HG03469 (cell line): Measurements from ENCODE around the gene IDUA.
"Not testable (repeated sequence)": the region's sequence is repeated elsewhere in the genome, so short reads cannot be mapped to it uniquely, and the experiment has no call there.

Experiments
- ATAC-seq: cut with Tn5 transposase; IDR thresholded peaks from one replicate; pipeline ENCODE4 v1.9.1; 2021; ENCODE audit warnings: mild to moderate bottlenecking, moderate library complexity, moderate number of reproducible peaks; ENCODE audit not compliant: unreplicated experiment

Gene IDUA

DNA sequence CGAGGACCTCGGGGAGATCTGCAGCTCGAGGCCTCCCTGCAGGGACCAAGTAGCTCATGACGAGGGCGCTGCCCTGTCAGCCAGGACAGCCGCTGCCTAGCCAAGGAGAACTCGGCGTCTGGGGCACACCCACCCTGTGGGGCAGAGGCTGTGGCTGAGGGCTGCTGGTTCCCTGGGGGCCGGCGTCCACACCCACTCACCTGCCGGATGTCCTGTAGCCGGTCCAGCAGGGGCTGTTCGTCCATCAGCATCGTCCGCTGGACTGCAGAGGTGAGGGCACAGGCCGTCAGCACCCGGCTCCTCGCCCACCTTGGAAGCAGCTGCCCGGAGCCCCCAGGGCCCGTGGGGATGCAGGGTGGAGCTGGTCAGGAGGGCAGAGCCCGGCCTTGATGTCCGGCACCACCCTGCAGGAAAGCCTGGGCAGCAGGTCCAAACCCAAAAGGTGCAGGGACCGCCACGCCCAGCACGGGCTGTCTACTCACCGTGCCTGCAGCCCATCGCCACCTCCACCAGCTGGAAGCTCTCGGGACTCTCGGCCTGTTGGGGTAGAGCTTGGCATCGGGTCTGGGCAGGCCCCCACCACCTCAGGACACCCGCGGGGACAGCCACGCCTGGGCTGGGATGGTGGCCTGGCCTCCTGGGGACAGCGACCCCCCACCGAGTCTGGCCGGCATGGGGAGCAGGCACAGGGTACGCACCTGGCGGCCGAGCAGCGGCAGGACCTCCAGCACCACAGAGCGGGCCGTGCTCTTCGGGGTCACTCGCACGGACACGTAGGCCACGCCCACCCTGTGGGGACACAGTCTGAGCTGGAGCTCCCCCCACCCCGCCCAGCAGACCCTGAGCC lies 20.4 kb upstream of the IDUA start:
- ATAC-seq: no peak

DNA sequence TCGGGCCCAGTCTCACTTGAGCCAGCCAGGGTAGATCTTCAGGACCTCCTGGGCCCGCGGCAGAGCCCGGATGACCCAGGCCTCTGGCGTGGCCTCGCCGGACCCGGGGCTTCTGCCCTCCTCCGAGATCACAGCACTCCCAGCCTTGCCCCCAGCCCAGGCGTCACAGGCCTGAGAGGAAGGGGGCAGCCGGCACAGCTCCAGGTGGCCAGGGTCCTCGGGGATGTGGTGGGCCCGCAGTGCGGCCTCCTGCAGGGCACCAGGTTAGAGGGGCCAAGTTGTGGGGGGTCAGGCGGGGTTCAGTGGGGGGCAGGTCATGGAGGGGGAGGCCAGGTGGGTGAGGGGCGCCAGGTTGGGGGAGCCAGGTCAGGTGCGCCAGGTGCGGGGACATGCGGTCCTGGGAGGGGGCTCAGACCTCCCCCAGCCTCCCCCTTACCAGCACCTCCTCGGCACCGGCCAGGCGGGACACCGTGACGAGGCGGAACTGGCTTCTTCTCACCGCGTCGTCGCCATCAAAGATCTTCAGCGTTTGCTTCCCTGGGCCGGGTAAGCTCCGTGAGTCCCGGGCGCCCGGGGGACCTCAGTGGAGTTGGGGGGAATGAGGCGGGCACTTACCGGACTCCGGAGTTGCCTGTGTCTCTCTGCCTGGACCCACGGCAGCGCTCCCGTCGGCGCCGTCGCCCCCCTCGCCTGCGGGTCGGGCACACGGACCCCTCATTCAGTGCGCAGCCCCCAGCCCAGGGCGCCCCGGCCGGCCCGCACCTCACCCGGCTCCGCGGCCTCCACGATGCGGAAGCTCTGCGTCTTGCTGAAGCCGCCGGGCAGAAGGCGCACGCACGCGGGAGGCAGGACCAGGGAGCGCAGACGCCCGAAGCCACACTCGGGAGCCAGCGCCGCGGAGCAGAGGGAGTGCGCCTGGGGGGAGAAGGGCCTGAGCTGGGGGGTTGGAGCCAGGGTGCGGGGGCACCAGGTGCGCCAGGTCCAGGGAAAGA lies 19.4 kb upstream of the IDUA start:
- no peak for ATAC-seq

GRCh38 chr4:968221-968620 lies 18.6 kb upstream of the IDUA start:
- no peak for ATAC-seq

- no peak for ATAC-seq
These were observed 18.0 kb upstream of the IDUA start for GRCh38 chr4:968621-969394.

GRCh38 chr4:970046-970745 lies 16.6 kb upstream of the IDUA start:
- ATAC-seq: no peak

GRCh38 chr4:970854-971520 lies 15.9 kb upstream of the IDUA start:
- no peak for ATAC-seq

- ATAC-seq: no peak
These were observed 15.0 kb upstream of the IDUA start for GRCh38 chr4:971666-972500.

- ATAC-seq: no peak
These were observed 14.0 kb upstream of the IDUA start for GRCh38 chr4:972651-973424.

DNA sequence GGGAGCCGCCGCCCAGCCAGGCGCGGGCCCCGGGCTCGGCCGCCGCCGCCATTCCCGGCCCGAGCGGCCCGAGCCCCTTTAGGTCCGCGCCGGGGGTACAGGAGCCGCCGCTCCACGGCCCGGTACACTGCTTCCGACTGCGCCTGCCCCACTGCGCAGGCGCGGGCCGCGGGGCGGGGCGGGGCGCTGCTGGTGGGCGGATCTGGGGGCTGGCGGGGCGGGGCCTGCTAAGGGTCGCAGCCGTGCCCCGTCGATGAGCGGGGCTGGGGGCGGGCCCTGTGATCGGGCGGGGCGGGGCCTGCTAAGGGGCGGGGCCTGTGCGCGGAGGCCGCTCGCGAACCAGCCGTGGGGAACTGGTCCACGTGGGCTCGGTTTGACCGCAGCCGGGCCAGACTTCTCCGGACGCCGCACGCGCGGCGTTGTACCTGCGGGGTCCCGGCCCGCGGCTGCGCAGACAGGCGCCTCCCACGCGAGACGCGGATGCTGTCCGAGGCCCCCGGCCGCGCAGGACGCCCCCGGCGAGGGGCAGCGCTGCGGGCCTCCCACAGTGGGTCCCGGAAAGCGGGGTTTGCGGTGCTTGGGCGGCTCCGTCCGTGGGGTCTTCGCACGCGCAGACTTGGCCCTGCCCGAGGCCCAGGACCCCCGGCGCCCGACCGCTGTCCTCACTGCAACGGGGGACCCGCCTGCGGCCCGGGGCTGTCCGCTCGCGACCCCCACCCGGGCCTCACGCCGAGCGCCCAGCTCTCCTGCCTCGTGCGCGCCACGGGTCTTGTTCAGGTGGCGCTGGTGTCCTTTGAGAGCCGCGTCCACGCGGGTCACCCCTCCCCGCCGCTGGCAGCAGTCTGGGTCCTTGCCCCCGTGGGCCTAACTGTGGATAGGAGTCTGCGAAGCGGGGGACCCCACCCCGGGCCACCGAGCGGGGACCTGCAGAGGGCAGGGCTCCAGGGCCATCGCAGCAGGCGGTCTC lies 13.1 kb upstream of the IDUA start, which contains the start of gene DGKQ:
Gene DGKQ, minus strand, starts transcription at position 139 of the 967 bp plus-strand sequence. Its CDS starts 87 bp downstream, at position 52.
- no peak for ATAC-seq

DNA sequence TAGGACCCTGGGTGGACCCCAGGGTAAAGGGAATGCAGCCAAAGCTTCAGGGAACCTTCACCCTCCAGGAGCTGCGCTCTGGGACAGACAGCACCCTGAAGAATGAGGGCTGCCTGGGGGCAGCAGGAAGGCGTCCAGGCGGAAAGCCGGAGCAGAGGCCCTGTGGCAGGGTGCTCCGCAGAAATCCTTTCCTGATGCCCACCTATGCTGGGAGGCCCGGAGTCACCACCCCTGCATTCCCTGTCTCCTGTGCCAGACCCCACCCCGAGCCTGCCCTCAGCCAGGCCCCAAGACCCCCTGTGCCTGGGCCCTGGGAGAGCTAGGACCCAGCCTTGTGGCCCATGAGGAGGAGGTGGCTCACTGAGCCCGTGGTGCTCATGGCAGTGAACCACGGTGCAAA lies 12.2 kb upstream of the IDUA start:
- no peak for ATAC-seq

DNA sequence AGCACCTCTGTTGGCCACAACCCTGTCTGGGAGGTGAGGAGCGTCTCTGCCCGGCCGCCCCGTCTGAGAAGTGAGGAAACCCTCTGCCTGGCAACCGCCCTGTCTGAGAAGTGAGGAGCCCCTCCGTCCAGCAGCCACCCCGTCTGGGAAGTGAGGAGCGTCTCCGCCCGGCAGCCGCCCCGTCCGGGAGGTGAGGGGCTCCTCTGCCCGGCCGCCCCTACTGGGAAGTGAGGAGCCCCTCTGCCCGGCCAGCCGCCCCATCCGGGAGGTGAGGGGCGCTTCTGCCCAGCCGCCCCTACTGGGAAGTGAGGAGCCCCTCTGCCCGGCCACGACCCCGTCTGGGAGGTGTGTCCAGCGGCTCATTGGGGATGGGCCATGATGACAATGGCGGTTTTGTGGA lies 10.8 kb upstream of the IDUA start:
- not testable (repeated sequence) for ATAC-seq

GRCh38 chr4:978957-979701 lies 7.7 kb upstream of the IDUA start:
- ATAC-seq: no peak

- no peak for ATAC-seq
These were observed 4.6 kb upstream of the IDUA start for GRCh38 chr4:982291-982690.

GRCh38 chr4:982814-983213 lies 4.0 kb upstream of the IDUA start:
- no peak for ATAC-seq

- no peak for ATAC-seq
These were observed 2.3 kb upstream of the IDUA start for GRCh38 chr4:984336-985054.
